NCI-H2029 treated with DMSO at 0.1 percent for 48 hours (cell line): ENCODE results near the gene MAP1A.
"Not testable (repeated sequence)": the region's sequence is repeated elsewhere in the genome, so short reads cannot be mapped to it uniquely, and the experiment has no call there.

Source experiments
- DNase-seq: peaks from one replicate; lab custom pipeline; 2025; lab: John Stamatoyannopoulos, UW

MAP1A gene

GRCh38 chr15:43529587-43530345, 12.4 kb downstream of the MAP1A start:
- no peak for DNase-seq

GRCh38 chr15:43531018-43531670, 13.7 kb downstream of the MAP1A start:
- DNase-seq: no peak

GRCh38 chr15:43532826-43533225, 15.4 kb downstream of the MAP1A start:
- not testable (repeated sequence) for DNase-seq

- no peak for DNase-seq
These were observed 17.5 kb downstream of the MAP1A start for GRCh38 chr15:43534897-43535296.

GRCh38 chr15:43538091-43538490, 20.7 kb downstream of the MAP1A start:
- no peak for DNase-seq

GRCh38 chr15:43541785-43542184, 24.4 kb downstream of the MAP1A start:
- no peak for DNase-seq

- no peak for DNase-seq
These were observed 26.9 kb downstream of the MAP1A start for GRCh38 chr15:43544266-43544665.

- DNase-seq: no peak
These were observed 28.0 kb downstream of the MAP1A start for GRCh38 chr15:43545426-43545825.

- DNase-seq: no peak
These were observed 30.1 kb downstream of the MAP1A start for GRCh38 chr15:43547539-43547938.

GRCh38 chr15:43550527-43551363, 33.3 kb downstream of the MAP1A start:
- no peak for DNase-seq

- no peak for DNase-seq
These were observed 34.8 kb downstream of the MAP1A start for GRCh38 chr15:43552256-43552655.

- DNase-seq: no peak
These were observed 35.6 kb downstream of the MAP1A start for GRCh38 chr15:43552986-43553385.

GRCh38 chr15:43562753-43563152, 45.3 kb downstream of the MAP1A start:
- not testable (repeated sequence) for DNase-seq

- not testable (repeated sequence) for DNase-seq
These were observed 46.4 kb downstream of the MAP1A start for GRCh38 chr15:43563793-43564192.

GRCh38 chr15:43566615-43567014, 49.2 kb downstream of the MAP1A start:
- not testable (repeated sequence) for DNase-seq

GRCh38 chr15:43574607-43575006, 57.2 kb downstream of the MAP1A start:
- not testable (repeated sequence) for DNase-seq
